Psoas muscle (tissue), 8 donors: ENCODE data around the gene CFHR1. TPM values are rescaled to one million over a fixed set of nuclear protein-coding genes. Genes with fewer than 3 reads are reported as not detected.
"Not testable (repeated sequence)": the region's sequence is repeated elsewhere in the genome, so short reads cannot be mapped to it uniquely, and the experiment has no call there.

ENCODE experiments used
- ATAC-seq, 4 donors: fragments of 200-7000 bp; cut with Tn5 transposase; one replicate each; pipeline ENCODE4 v1.9.1; 2020; ENCODE audit warnings: moderate library complexity in 3 of 4, mild to moderate bottlenecking in 2 of 4
- DNase-seq, 2 donors: peaks; one replicate each; pipeline ENCODE4 v3.0.0-alpha.2; 2020
- H3K27ac ChIP-seq: fragments of 200-600 bp; one replicate; pipeline ENCODE4 v1.8.0; 2022
- H3K27me3 ChIP-seq, 3 donors: fragments of 200-600 bp in 1 of 3; one replicate each; pipeline versions ENCODE4 v1.6.1 to v1.8.0; 2013 to 2022; ENCODE audit warnings: low read length in 2 of 3, mild to moderate bottlenecking in 2 of 3, moderate library complexity in 1 of 3; ENCODE audit not compliant: insufficient read depth in 3 of 3
- H3K36me3 ChIP-seq, 2 donors: fragments of 200-600 bp in 1 of 2; one replicate each; pipeline versions ENCODE4 v1.6.1 to v1.8.0; 2013 to 2022; ENCODE audit warnings: low read depth in 1 of 2, mild to moderate bottlenecking in 1 of 2, moderate library complexity in 1 of 2; ENCODE audit not compliant: insufficient read depth in 1 of 2
- H3K4me1 ChIP-seq: fragments of 200-600 bp; one replicate; pipeline ENCODE4 v1.8.0; 2022
- H3K4me3 ChIP-seq: fragments of 200-600 bp; one replicate; pipeline ENCODE4 v1.8.0; 2022; ENCODE audit warnings: mild to moderate bottlenecking
- H3K9me3 ChIP-seq: fragments of 200-600 bp; one replicate; pipeline ENCODE4 v1.8.0; 2022
- CTCF ChIP-seq: fragments of 200-600 bp; IDR thresholded peaks from one replicate; pipeline ENCODE4 v1.8.0; 2022; ENCODE audit warnings: antibody characterized with exemption
- WGBS, 3 donors: extraction: QIAGEN DNeasy Blood & Tissue Kit; methylation state at CpG; one replicate each; pipeline versions ENCODE4 v1.1.6 to v1.1.7; 2013; 5-methylcytosine and 5-hydroxymethylcytosine counted together
- intact Hi-C, 2 donors: fragments of 100-400 bp; cut with DNase I; formaldehyde crosslinking; loops; one replicate each; pipeline versions ENCODE4 v1.11.0 to v1.14.2; 2022
- polyA plus RNA-seq, 3 donors: library from polyadenylated mRNA; stranded (reverse); fragments of 200-250 nt; gene quantifications; one replicate each; pipeline ENCODE4 v1.2.3, GENCODE V29; 2013
- total RNA-seq, 4 donors: library from RNA; stranded (reverse); fragmentation: NEBNext Ultra II Directional in 2 of 4; extraction: Animal tissue kit (Norgen Biotek cat#: 25700) in 2 of 4; gene quantifications; one replicate each; pipeline versions ENCODE4 v1.2.1 to v1.2.4, GENCODE V29; 2021 to 2023
- donor health status: healthy with polysubstance abuse.
- donor health status: DM: no; HTN: no; CAD: no; lungs with moderate emphysema.
- donor health status: Bipolar disorder and iron deficiency.
- donor health status: healthy.
- donor health status: DM: yes; HTN: yes; CAD: no.
- donor health status: DM: no; HTN: no; CAD: no.
- donor health status: DM: no; HTN: no; CAD: no.
- donor health status: DM: yes; HTN: yes; CAD: no.

The CFHR1 gene
- total and polyA plus RNA-seq, 7 donors: 0.12 TPM; not detected in 6

GRCh38 chr1:196849613-196850492, 30.3 kb downstream of the CFHR1 start:
- H3K9me3 ChIP-seq, H3K27me3 ChIP-seq, H3K27ac ChIP-seq, DNase-seq, H3K36me3 ChIP-seq, H3K4me3 ChIP-seq, ATAC-seq, intact Hi-C loops, H3K4me1 ChIP-seq: not testable (repeated sequence)
- 27 to 46% (median 29%) methylated on average over 2 to 4 of the region's 4 CpGs for WGBS, 3 donors

GRCh38 chr1:196856053-196856452, 36.5 kb downstream of the CFHR1 start:
- no peaks in the 10 kb centered on the region for H3K4me1 ChIP-seq
- DNase-seq: peak in 1 of 2 donors; percentile 24
- no peaks in the 10 kb centered on the region for H3K9me3 ChIP-seq
- no peaks in the 10 kb centered on the region for H3K27me3 ChIP-seq
- H3K36me3 ChIP-seq: no peaks in the 10 kb centered on the region
- intact Hi-C loops: no loop called here
- no peak overlapping the region for H3K4me3 ChIP-seq
- no peak overlapping the region for H3K27ac ChIP-seq
- no peak for ATAC-seq
- 90 to 94% (median 92%) methylated on average over 6 of the region's 6 CpGs for WGBS, 3 donors
- no peak for TF ChIP-seq CTCF

GRCh38 chr1:196857188-196857587, 37.7 kb downstream of the CFHR1 start:
- ATAC-seq: no peak
- no peak for DNase-seq

GRCh38 chr1:196858811-196859210, 39.3 kb downstream of the CFHR1 start:
- no peaks in the 10 kb centered on the region for H3K4me1 ChIP-seq
- no peak for DNase-seq
- 78 to 81% (median 80%) methylated on average over 3 of the region's 3 CpGs for WGBS, 3 donors
- H3K4me3 ChIP-seq: no peak overlapping the region
- intact Hi-C loops: no loop called here
- H3K27me3 ChIP-seq: no peaks in the 10 kb centered on the region
- peaks cover 7% of the 10 kb centered on the region for H3K9me3 ChIP-seq
- no peak overlapping the region for H3K27ac ChIP-seq
- no peaks in the 10 kb centered on the region for H3K36me3 ChIP-seq
- no peak for TF ChIP-seq CTCF
- no peak for ATAC-seq

More at GRCh38 chr1:196857188-196857587, 37.7 kb downstream of the CFHR1 start:
- H3K27ac ChIP-seq: no peak overlapping the region
- intact Hi-C loops: no loop called here
- no peaks in the 10 kb centered on the region for H3K9me3 ChIP-seq
- 88 to 93% (median 90%) methylated on average over 2 of the region's 2 CpGs for WGBS, 3 donors
- H3K4me3 ChIP-seq: no peak overlapping the region
- no peaks in the 10 kb centered on the region for H3K36me3 ChIP-seq
- no peaks in the 10 kb centered on the region for H3K27me3 ChIP-seq
- no peaks in the 10 kb centered on the region for H3K4me1 ChIP-seq
- TF ChIP-seq CTCF: no peak

- Histone ChIP-seq H3K9me3 (peaks cover 7% of the 10 kb centered on the region), H3K27me3 (no peaks in the 10 kb centered on the region), H3K27ac (no peak overlapping the region), H3K4me1 (no peaks in the 10 kb centered on the region), H3K36me3 (no peaks in the 10 kb centered on the region), H3K4me3 (no peak overlapping the region)
- no peak for ATAC-seq
- no peak for DNase-seq
- no peak for TF ChIP-seq CTCF
- intact Hi-C loops: no loop called here
- 90 to 100% (median 94%) methylated on average over 1 of the region's 1 CpG for WGBS, 3 donors
These were observed 40.9 kb downstream of the CFHR1 start for GRCh38 chr1:196860323-196860884.
